ENCODE data around the gene PRCC.

DNA sequence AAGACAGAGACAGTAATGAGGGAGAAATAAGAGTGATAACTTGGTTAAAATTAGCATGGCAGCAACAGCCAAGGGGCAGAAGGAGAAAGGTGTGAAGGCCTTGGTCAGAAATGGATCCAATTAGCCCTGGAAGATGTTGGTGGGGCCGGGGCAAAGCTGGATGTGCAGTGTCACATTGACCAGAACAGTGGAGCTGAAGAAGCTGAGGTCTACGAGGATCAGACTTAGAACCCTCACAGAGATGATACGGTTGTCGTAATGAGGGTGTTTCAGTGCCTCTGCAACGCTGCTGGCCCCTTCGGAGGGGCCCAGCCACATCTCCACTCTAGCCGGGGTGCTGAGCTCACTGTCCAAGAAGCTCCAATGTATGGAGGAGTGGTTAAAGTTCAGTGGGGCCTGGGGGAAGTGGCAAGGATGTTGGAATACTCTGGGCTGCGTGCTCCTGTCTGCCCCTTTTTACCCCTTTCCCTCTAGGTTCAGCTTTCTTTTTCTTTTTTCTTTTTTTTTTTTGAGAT, 35.1 kb downstream of the PRCC start:
- no peak for TF ChIP-seq POLR2A (IDR thresholded peaks at IDR 0.05; ENCODE audit: low read depth, low read length)
- no peak for TF ChIP-seq POLR2AphosphoS5 (IDR thresholded peaks at IDR 0.05; ENCODE audit: low read depth, low read length)
- TF ChIP-seq TAF1 (IDR thresholded peaks at IDR 0.05; ENCODE audit: low read depth, low read length) = no peak
